HUES6 (cell line): ENCODE measurements around the gene MRI1.

Experiments
- H3K27ac ChIP-seq: 2 replicates; pipeline ENCODE4 v1.7.0; 2013; ENCODE audit warnings: low read depth, mild to moderate bottlenecking, low read length, inconsistent platforms
- H3K27me3 ChIP-seq: 2 replicates; pipeline ENCODE4 v1.6.1; 2013; ENCODE audit warnings: low read length; ENCODE audit not compliant: control insufficient read depth, insufficient read depth
- H3K36me3 ChIP-seq: 2 replicates; pipeline ENCODE4 v1.6.1; 2013; ENCODE audit warnings: low read length; ENCODE audit not compliant: control insufficient read depth, insufficient read depth
- H3K4me1 ChIP-seq: 2 replicates; pipeline ENCODE4 v1.6.1; 2013; ENCODE audit warnings: low read length; ENCODE audit not compliant: control insufficient read depth, insufficient read depth
- H3K4me3 ChIP-seq: 2 replicates; pipeline ENCODE4 v1.5.1; 2013; ENCODE audit warnings: low read depth, low read length
- H3K9ac ChIP-seq: one replicate; pipeline ENCODE4 v1.6.1; 2013; ENCODE audit warnings: mild to moderate bottlenecking, low read length
- H3K9me3 ChIP-seq: 2 replicates; pipeline ENCODE4 v1.6.1; 2013; ENCODE audit warnings: low read depth, low read length; ENCODE audit not compliant: control insufficient read depth, insufficient read depth

The MRI1 gene

DNA sequence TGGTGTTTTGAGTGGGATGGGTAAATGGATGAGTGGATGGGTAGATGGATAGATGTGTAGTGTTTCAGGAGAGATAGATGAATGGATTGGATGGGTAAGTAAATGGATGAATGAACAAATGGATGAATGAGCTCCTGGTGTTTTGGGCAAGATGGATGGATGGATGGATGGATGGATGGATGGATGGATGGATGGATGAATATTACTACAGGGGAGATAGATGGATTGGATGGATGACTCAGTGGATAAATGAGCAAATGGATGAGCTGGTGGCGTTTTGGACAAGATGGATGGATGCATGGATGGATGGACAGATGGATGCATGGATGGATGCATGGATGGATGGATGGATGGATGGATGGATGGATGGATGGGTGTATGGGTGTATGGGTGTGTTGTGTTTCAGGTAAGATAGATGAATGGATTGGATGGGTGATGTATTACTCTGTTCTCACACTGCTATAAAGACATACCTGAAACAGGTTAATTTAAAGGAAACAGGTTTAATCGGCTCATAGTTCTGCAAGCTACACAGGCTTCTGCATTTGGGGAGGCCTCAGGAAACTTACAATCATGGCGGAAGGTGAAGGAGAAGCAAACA lies 43.2 kb downstream of the MRI1 start:
- no peaks in the 10 kb centered on the region for H3K9me3 ChIP-seq
- H3K36me3 ChIP-seq, result peaks cover 52% of the 10 kb centered on the region
- H3K4me3 ChIP-seq, result no peak overlapping the region
- H3K27me3 ChIP-seq, result no peaks in the 10 kb centered on the region
- no peaks in the 10 kb centered on the region for H3K4me1 ChIP-seq
- H3K9ac ChIP-seq, result no peak overlapping the region
- H3K27ac ChIP-seq, result no peak overlapping the region

DNA sequence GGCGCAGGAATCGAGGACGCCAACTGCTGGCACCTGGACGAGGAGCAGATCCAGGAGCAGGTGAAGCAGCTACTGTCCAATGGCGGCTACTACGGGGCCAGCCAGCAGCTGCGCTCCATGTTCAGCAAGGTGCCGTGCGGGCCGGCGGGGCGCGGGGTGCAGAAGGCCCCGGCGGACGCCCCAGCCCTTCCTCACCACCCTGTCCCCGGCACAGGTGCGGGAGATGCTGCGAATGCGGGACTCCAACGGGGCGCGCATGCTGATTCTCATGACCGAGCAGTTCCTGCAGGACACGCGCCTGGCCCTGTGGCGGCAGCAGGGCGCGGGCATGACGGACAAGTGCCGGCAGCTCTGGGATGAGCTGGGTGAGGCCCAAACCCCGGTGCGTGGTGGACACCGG lies 44.5 kb downstream of the MRI1 start:
- Histone ChIP-seq H3K4me3 (no peak overlapping the region), H3K9ac (no peak overlapping the region), H3K27ac (no peak overlapping the region), H3K4me1 (no peaks in the 10 kb centered on the region), H3K27me3 (no peaks in the 10 kb centered on the region), H3K9me3 (no peaks in the 10 kb centered on the region), H3K36me3 (peaks cover 62% of the 10 kb centered on the region)

DNA sequence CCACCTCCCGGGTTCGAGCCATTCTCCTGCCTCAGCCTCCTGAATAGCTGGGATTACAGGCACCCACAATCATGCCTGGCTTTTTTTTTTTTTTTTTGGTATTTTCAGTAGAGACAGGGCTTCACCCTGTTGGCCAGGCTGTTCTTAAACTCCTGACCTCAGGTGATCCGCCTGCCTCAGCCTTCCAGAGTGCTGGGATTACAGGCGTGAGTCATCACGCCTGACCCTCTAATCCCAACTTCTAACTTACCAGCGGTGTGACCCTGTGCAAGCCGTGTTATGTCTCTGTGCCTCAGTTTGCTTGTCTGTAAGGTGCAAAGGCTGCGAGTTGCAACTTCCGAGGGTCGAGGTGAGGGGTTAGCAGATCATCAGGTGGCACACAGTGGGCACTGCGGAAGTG lies 48.2 kb downstream of the MRI1 start:
- Histone ChIP-seq H3K27ac (no peak overlapping the region), H3K36me3 (peaks cover 65% of the 10 kb centered on the region), H3K27me3 (no peaks in the 10 kb centered on the region), H3K4me3 (no peak overlapping the region), H3K4me1 (peaks cover 1% of the 10 kb centered on the region; the same call in 1 of the 2 replicates), H3K9me3 (no peaks in the 10 kb centered on the region), H3K9ac (no peak overlapping the region)

DNA sequence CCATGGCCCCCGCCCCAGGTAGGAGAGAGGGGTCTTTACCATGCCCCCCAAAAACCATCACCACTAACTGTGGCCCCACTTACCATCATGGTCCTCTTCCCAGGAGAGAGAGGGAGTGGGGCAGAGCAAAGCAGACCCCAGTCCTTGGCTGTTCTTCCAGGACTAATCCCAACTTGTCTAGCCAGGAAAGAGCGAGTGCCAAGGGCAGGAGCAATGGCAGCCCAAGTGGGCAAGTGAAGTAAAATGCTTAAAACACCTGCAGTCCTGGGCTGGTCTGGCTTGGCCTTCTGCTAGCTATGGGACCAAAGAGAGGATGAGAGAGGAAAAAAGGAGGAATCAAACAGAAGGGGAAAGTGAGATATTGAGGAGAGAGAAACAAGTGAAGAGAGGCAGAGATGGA lies 48.8 kb downstream of the MRI1 start:
- no peak overlapping the region for H3K27ac ChIP-seq
- peaks cover 59% of the 10 kb centered on the region for H3K36me3 ChIP-seq
- H3K9ac ChIP-seq, result no peak overlapping the region
- no peaks in the 10 kb centered on the region for H3K9me3 ChIP-seq
- H3K4me1 ChIP-seq, result peaks cover 3% of the 10 kb centered on the region
- H3K27me3 ChIP-seq, result no peaks in the 10 kb centered on the region
- no peak overlapping the region for H3K4me3 ChIP-seq

DNA sequence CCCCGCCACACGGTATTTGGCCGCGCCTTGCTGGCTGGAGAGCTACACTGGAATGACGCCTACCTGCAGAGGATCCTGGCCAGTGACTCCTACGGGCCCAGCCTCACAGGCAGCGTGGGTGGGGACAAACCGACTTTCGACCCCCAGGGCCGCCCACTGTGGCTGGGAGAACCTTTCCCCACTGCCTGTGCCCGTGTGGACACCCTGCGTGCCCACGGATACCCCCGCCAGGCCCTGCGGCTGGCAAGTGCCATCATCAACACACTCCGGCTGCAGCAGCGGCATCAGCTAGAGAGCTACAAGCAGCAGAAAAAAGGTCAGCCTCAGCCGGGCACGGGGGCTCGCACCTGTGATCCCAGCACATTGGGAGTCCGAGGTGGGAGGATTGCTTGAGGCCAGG lies 50.2 kb downstream of the MRI1 start:
- Histone ChIP-seq H3K4me3 (no peak overlapping the region), H3K4me1 (peaks cover 3% of the 10 kb centered on the region), H3K27me3 (no peaks in the 10 kb centered on the region), H3K36me3 (peaks cover 48% of the 10 kb centered on the region), H3K27ac (no peak overlapping the region), H3K9me3 (no peaks in the 10 kb centered on the region), H3K9ac (no peak overlapping the region)

DNA sequence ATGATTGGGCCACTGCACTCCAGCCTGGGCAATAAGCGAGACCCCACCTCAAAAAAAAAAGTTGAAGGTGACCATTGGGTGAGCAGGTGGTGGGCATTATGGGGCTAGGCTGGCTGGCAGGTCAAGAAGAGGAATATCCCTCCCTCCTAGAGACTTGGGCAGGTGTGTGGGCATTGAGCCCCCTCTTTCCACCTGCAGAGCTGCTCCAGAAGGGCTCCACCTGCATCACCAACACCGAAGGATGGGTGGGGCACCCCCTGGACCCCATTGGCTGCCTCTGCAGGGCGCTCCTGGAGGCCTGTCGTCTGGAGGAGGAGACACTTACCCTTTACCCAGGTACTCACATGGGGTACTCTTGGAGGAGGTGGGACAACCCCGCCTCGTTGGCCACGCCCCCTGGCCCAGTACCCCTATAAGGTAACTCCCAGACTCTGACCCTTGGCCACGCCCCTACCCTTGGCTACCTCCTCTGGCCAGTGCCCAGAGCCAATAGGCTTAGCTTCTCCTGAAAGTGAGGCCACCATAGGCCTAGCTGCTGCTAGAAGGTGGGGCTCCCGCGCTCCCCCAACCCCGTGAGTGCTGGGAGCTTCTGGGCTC lies 52.8 kb downstream of the MRI1 start:
- Histone ChIP-seq H3K36me3 (peaks cover 51% of the 10 kb centered on the region), H3K27me3 (no peaks in the 10 kb centered on the region), H3K27ac (no peak overlapping the region), H3K4me1 (peaks cover 3% of the 10 kb centered on the region), H3K9ac (no peak overlapping the region), H3K4me3 (peak overlapping the region; percentile 63), H3K9me3 (no peaks in the 10 kb centered on the region)

DNA sequence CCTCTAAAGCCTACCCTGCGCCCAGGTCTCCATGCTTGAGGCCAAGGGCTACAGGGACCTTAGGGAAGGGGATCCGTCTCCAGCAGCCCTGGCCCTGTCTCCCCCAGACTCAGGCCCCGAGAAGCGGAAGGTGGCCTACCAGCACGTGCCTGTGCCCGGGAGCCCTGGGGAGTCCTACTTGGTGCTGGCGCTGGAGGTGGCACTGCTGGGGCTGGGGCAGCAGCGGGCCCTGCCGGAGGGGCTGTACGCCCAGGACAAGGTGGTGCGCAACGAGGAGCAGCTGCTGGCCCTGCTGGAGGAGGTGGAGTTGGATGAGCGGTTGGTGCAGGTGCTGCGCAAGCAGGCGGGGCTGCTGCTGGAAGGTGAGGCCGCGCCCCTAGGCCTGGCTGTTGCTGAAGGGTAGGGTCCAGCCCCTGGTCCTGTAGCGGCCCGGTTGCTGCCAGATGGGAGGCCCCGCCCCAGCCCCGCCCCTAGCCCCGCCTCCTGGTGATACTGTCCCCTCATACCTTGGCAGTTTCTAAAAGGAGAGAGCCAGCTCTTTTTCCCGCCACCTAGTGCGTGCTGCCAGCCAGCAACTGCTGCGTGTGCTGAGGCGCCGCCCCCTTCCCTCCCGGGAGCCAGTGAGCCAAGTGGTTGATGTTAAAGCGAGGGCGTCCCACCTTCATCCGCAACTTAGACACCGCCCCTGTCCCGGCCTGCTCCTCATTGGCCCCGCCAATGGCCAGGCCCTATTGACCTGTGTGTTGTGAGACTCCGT lies 53.5 kb downstream of the MRI1 start:
- peak overlapping the region; percentile 54 for H3K9ac ChIP-seq
- H3K27me3 ChIP-seq, result no peaks in the 10 kb centered on the region
- H3K9me3 ChIP-seq, result no peaks in the 10 kb centered on the region
- peaks cover 52% of the 10 kb centered on the region for H3K36me3 ChIP-seq
- H3K27ac ChIP-seq, result no peak overlapping the region
- H3K4me1 ChIP-seq, result peaks cover 3% of the 10 kb centered on the region
- peak overlapping the region; percentile 63 for H3K4me3 ChIP-seq

DNA sequence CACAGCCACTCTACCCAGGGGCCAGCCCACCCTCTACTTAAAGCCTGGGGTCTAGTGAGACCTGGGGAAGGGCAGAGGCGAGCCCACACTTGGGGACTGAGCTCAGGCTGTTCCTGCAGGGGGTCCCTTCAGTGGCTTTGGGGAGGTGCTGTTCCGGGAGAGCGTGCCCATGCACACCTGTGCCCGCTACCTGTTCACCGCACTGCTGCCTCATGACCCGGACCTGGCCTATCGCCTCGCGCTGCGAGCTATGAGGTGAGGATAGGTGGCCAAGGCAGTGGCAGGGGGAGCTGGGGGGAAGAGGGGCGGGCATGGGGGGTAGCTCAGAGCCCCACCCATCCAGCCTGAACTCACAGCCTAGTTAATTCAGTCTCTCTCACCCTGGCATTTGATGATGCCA lies 54.9 kb downstream of the MRI1 start:
- Histone ChIP-seq H3K36me3 (peaks cover 51% of the 10 kb centered on the region), H3K9ac (no peak overlapping the region), H3K4me1 (peaks cover 3% of the 10 kb centered on the region), H3K27ac (no peak overlapping the region), H3K4me3 (no peak overlapping the region), H3K9me3 (no peaks in the 10 kb centered on the region), H3K27me3 (no peaks in the 10 kb centered on the region)

DNA sequence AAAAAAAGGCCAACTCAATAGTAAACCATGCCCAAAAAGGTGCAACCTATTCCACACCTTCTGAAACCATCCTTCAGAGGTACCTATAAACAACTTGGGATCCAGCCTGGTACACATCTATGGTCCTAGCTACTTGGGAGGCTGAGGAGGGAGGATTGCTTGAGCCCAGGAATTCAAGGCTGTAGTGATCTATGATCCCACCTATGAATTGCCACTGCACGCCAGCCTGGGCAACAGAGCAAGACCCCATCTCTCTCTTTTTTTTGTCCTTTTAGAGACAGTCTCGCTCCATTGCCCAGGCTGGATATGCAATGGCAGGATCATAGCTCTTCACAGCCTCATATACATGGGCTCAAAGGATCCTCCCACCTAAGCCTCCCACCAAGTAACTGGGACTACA lies 57.0 kb downstream of the MRI1 start:
- no peak overlapping the region for H3K4me3 ChIP-seq
- H3K27ac ChIP-seq, result no peak overlapping the region
- H3K9me3 ChIP-seq, result no peaks in the 10 kb centered on the region
- no peak overlapping the region for H3K9ac ChIP-seq
- peaks cover 8% of the 10 kb centered on the region for H3K4me1 ChIP-seq
- H3K36me3 ChIP-seq, result peaks cover 47% of the 10 kb centered on the region
- no peaks in the 10 kb centered on the region for H3K27me3 ChIP-seq

DNA sequence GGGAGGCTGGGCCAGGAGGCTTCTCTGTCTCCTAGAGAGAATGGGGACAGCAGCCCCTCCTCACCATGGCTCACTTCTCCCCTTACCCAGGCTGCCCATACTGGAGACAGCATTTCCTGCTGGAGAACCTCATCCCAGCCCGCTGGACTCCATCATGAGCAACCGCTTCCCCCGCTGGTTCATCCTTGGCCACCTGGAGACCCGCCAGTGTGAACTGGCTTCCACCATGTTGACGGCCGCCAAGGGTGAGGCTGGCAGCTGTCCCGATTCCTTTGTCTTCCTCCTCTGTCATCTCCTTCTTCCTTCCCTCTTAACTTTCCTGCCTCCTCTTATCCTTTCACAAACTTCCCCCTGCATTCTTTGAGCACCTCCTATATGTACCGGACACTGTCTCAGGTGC lies 58.9 kb downstream of the MRI1 start:
- no peaks in the 10 kb centered on the region for H3K9me3 ChIP-seq
- H3K9ac ChIP-seq, result no peak overlapping the region
- peaks cover 7% of the 10 kb centered on the region; the same call in 1 of the 2 replicates for H3K4me1 ChIP-seq
- no peaks in the 10 kb centered on the region for H3K27me3 ChIP-seq
- no peak overlapping the region for H3K4me3 ChIP-seq
- no peak overlapping the region for H3K27ac ChIP-seq
- H3K36me3 ChIP-seq, result peaks cover 50% of the 10 kb centered on the region
